K562 (cell line): ENCODE measurements around the gene NELFE. TPM values are rescaled to one million over a fixed set of nuclear protein-coding genes. Genes with fewer than 3 reads are reported as not detected.

Experiments used
- BHLHE40 ChIP-seq: IDR thresholded peaks from 2 replicates; pipeline ENCODE4 v1.6.1; 2011; ENCODE audit warnings: low read length, improper control_type of control experiment
- BMI1 ChIP-seq: fragments of 150-350 bp; IDR thresholded peaks from 2 replicates; pipeline ENCODE4 v1.6.1; 2014; ENCODE audit warnings: low read length
- CEBPB ChIP-seq: fragments of 450-650 bp; IDR thresholded peaks from 2 replicates; pipeline ENCODE4 v1.6.1; 2016; ENCODE audit warnings: missing genetic modification characterization, missing compliant biosample characterization
- CREM ChIP-seq: IDR thresholded peaks from 2 replicates; pipeline ENCODE4 v1.6.1; 2014; ENCODE audit warnings: antibody characterized with exemption, low read depth
- DDX20 ChIP-seq: fragments of 450-650 bp; IDR thresholded peaks from 2 replicates; pipeline ENCODE4 v1.6.1; 2016; ENCODE audit warnings: missing genetic modification characterization, low read depth, mild to moderate bottlenecking, missing compliant biosample characterization, moderate library complexity
- ELF4 ChIP-seq: fragments of 450-650 bp; formaldehyde crosslinking; IDR thresholded peaks from 2 replicates; pipeline ENCODE4 v1.4.0; 2022; ENCODE audit warnings: missing genetic modification characterization
- GMEB1 ChIP-seq: fragments of 250-450 bp; sonication (Bioruptor Pico); IDR thresholded peaks from 2 replicates; pipeline ENCODE4 v1.4.0; 2020; ENCODE audit warnings: mild to moderate bottlenecking
- HIVEP1 ChIP-seq: fragments of 250-450 bp; sonication (Bioruptor Pico); IDR thresholded peaks from 2 replicates; pipeline ENCODE4 v1.4.0; 2020; ENCODE audit warnings: mild to moderate bottlenecking
- HMG20A ChIP-seq: fragments of 450-650 bp; formaldehyde crosslinking; conservative IDR thresholded peaks from 2 replicates; pipeline ENCODE4 v1.4.0; 2020; ENCODE audit warnings: mild to moderate bottlenecking, mixed read lengths
- MAZ ChIP-seq, 2 experiments: fragments of 450-650 bp in 1 of 2; sonication (generic) in 1 of 2; formaldehyde crosslinking; IDR thresholded peaks in 1 of 2; conservative IDR thresholded peaks in 1 of 2; 2 replicates each; pipeline versions ENCODE4 v1.4.0 to v1.5.0; 2020; ENCODE audit warnings: mild to moderate bottlenecking in 1 of 2, missing genetic modification reagents in 1 of 2
- MCM3 ChIP-seq: fragments of 450-650 bp; IDR thresholded peaks from 2 replicates; pipeline ENCODE4 v1.6.1; 2016
- NR1H2 ChIP-seq: sonication (generic); formaldehyde crosslinking; IDR thresholded peaks from 2 replicates; pipeline ENCODE4 v1.4.0; 2020; ENCODE audit warnings: mild to moderate bottlenecking, missing genetic modification reagents
- PML ChIP-seq: IDR thresholded peaks from 2 replicates; pipeline ENCODE4 v1.6.1; 2012; ENCODE audit warnings: low read length, inconsistent platforms
- POLR2AphosphoS2 ChIP-seq: IDR thresholded peaks from 2 replicates; pipeline ENCODE4 v1.6.1; 2012; ENCODE audit warnings: low read length, improper control_type of control experiment
- SREBF1 ChIP-seq: fragments of 150-350 bp; IDR thresholded peaks from 2 replicates; pipeline ENCODE4 v1.6.1; 2014; ENCODE audit warnings: antibody characterized with exemption, low read depth, low read length, borderline replicate concordance
- TBL1XR1 ChIP-seq, 2 experiments: IDR thresholded peaks; 2 replicates each; pipeline ENCODE4 v1.6.1; 2012; ENCODE audit warnings: improper control_type of control experiment in 2 of 2, low read length in 2 of 2, mild to moderate bottlenecking in 1 of 2
- USF2 ChIP-seq: sonication (generic); formaldehyde crosslinking; IDR thresholded peaks from 2 replicates; pipeline ENCODE4 v1.5.0; 2020; ENCODE audit warnings: missing genetic modification reagents
- ZKSCAN1 ChIP-seq: fragments of 150-350 bp; IDR thresholded peaks from 2 replicates; pipeline ENCODE4 v1.6.1; 2016; ENCODE audit warnings: low read depth, low read length
- ZNF12 ChIP-seq: sonication (generic); formaldehyde crosslinking; IDR thresholded peaks from 2 replicates; pipeline ENCODE4 v1.4.0; 2020; ENCODE audit warnings: mild to moderate bottlenecking, missing genetic modification reagents
- ZNF124 ChIP-seq: sonication (generic); formaldehyde crosslinking; IDR thresholded peaks from 2 replicates; pipeline ENCODE4 v1.8.1; 2022; ENCODE audit warnings: missing genetic modification reagents
- ZNF311 ChIP-seq: fragments of 250-450 bp; sonication (Bioruptor Pico); IDR thresholded peaks from 2 replicates; pipeline ENCODE4 v1.4.0; 2020; ENCODE audit warnings: mild to moderate bottlenecking, moderate library complexity
- ZNF586 ChIP-seq: fragments of 450-650 bp; formaldehyde crosslinking; conservative IDR thresholded peaks from 2 replicates; pipeline ENCODE4 v1.4.0; 2020; ENCODE audit warnings: mild to moderate bottlenecking, moderate library complexity
- polyA plus RNA-seq, 8 experiments: library from polyadenylated mRNA; depleted of rRNA in 4 of 8; stranded (reverse) in 5 of 8; unstranded in 3 of 8; fragments of >200 nt; fragmentation: Nextera tagmentation in 2 of 8; fragmentation: Illumina TruSeq in 1 of 8; extraction: Ambion mirVana in 2 of 8; extraction: Trizol in 1 of 8; gene quantifications; 2 replicates each; pipeline versions ENCODE4 v1.2.1 to v1.2.3, GENCODE V29; 2011 to 2014; ENCODE audit warnings: inconsistent platforms in 1 of 8, missing spikeins in 1 of 8
- total RNA-seq, 7 experiments: library from RNA; depleted of rRNA in 6 of 7; stranded (reverse); fragments of >200 nt in 6 of 7; fragmentation: Illumina TruSeq in 2 of 7; extraction: Trizol in 2 of 7; gene quantifications; 2 replicates each; pipeline versions ENCODE4 v1.2.1 to v1.2.3, GENCODE V29; 2011 to 2021; ENCODE audit warnings: low replicate concordance in 1 of 7
- TF ChIP-seq, protein P1 (sequence below): sonication (generic); formaldehyde crosslinking; IDR thresholded peaks from 2 replicates; pipeline ENCODE4 v1.8.0; 2022; ENCODE audit warnings: mild to moderate bottlenecking, missing genetic modification reagents

NELFE gene
- total and polyA plus RNA-seq, 9 of the 15 experiments (the other 6 are each of a cell fraction or from before 2014, with no cell fraction given) = 15.2 to 157 (median 91.5) TPM

DNA sequence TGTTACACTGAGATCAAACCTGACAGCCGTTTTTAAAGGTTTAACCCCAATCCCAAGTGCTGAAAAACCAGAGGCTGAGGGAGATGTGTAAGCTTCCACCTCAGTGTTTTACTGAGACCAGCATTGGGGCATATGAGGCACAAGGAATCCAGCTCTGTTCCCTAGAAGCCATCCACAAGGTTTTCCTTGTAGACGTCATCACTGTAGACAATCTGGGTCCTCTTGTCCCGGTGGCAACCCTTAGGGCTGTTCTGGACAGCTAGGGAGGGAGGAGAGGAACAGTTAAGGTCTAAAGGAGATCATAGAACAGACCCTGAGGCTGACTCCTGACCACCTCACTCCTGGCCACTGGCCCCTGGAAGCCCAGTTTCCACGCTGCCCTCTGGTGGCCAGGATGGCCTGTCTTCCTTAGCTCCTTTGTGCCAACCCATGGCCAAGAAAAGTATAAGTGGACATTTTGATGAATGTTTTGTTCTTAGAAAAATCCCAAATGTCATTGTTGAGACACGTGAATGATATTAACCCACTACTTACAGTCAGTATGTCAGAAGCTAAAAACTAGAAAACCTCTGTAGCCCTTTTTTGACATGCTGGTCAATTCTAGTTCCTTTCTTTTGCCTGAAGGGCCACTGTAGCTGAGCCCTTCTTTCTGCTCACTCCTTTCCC is 6.5 kb downstream of the NELFE start (continued):
- TF ChIP-seq CEBPB (tag) = no peak
- 0 out of 2 replicates have a peak, but pooled peaks have one; percentile 21 for TF ChIP-seq ELF4
- TF ChIP-seq PML = no peak
- TF ChIP-seq HIVEP1 (CRISPR knock-in tag) = no peak
- TF ChIP-seq ZKSCAN1 = no peak
- TF ChIP-seq MAZ (CRISPR knock-in tag; conservative IDR thresholded peaks at IDR 0.05 in 1 of 2, IDR thresholded peaks at IDR 0.05 in 1 of 2) = peak in 1 of 2 experiments; percentile 59; a peak in 2 of 4 replicates
- no peak for TF ChIP-seq HMG20A (CRISPR knock-in tag)
- 0 out of 2 replicates have a peak, but pooled peaks have one; percentile 18 for TF ChIP-seq SREBF1
- TF ChIP-seq BHLHE40 = 0 out of 2 replicates have a peak, but pooled peaks have one; percentile 35
- TF ChIP-seq TBL1XR1 (IDR thresholded peaks at IDR 0.05; ENCODE audit: low read length in 2 of 2) = no peak
- no peak for TF ChIP-seq ZNF124 (CRISPR knock-in tag)
- TF ChIP-seq POLR2AphosphoS2 = no peak
- TF ChIP-seq BMI1 = no peak
- no peak for TF ChIP-seq MCM3
- no peak for TF ChIP-seq ZNF586
- no peak for TF ChIP-seq DDX20
- no peak for TF ChIP-seq ZNF12 (CRISPR knock-in tag)
- TF ChIP-seq USF2 (CRISPR knock-in tag) = no peak
- TF ChIP-seq, protein P1, sequence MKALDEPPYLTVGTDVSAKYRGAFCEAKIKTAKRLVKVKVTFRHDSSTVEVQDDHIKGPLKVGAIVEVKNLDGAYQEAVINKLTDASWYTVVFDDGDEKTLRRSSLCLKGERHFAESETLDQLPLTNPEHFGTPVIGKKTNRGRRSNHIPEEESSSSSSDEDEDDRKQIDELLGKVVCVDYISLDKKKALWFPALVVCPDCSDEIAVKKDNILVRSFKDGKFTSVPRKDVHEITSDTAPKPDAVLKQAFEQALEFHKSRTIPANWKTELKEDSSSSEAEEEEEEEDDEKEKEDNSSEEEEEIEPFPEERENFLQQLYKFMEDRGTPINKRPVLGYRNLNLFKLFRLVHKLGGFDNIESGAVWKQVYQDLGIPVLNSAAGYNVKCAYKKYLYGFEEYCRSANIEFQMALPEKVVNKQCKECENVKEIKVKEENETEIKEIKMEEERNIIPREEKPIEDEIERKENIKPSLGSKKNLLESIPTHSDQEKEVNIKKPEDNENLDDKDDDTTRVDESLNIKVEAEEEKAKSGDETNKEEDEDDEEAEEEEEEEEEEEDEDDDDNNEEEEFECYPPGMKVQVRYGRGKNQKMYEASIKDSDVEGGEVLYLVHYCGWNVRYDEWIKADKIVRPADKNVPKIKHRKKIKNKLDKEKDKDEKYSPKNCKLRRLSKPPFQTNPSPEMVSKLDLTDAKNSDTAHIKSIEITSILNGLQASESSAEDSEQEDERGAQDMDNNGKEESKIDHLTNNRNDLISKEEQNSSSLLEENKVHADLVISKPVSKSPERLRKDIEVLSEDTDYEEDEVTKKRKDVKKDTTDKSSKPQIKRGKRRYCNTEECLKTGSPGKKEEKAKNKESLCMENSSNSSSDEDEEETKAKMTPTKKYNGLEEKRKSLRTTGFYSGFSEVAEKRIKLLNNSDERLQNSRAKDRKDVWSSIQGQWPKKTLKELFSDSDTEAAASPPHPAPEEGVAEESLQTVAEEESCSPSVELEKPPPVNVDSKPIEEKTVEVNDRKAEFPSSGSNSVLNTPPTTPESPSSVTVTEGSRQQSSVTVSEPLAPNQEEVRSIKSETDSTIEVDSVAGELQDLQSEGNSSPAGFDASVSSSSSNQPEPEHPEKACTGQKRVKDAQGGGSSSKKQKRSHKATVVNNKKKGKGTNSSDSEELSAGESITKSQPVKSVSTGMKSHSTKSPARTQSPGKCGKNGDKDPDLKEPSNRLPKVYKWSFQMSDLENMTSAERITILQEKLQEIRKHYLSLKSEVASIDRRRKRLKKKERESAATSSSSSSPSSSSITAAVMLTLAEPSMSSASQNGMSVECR = no peak
- no peak for TF ChIP-seq GMEB1 (CRISPR knock-in tag)
- TF ChIP-seq CREM = no peak
- TF ChIP-seq NR1H2 = no peak
- TF ChIP-seq ZNF311 (CRISPR knock-in tag) = no peak
